GM12878 (cell line): Measurements from ENCODE around the gene MST1. TPM values are rescaled to one million over a fixed set of nuclear protein-coding genes. Genes with fewer than 3 reads are reported as not detected.

ENCODE experiments used
- ATAC-seq: fragments of 200-7000 bp; cut with Tn5 transposase; 3 replicates; pipeline ENCODE4 v1.9.1; 2020; ENCODE audit warnings: mild to moderate bottlenecking, moderate library complexity
- BruUV-seq: library from RNA; stranded (reverse); fragments of 400-500 nt; replicated peaks from 2 replicates; lab custom pipeline; 2021; lab: Mats Ljungman, UMichigan
- CTCF ChIA-PET: fragments of 300-600 bp; sonication (Branson Sonifier 250); formaldehyde crosslinking; extraction: SDS; loops from one replicate; lab custom pipeline; 2021; ENCODE audit warnings: inconsistent platforms; lab: Yijun Ruan, JAX
- POLR2A ChIA-PET: fragments of 350-600 bp; formaldehyde crosslinking; extraction: SDS; loops from one replicate; lab custom pipeline; 2021; ENCODE audit warnings: inconsistent platforms; lab: Charles Lee
- RAD21 ChIA-PET: fragments of 300-600 bp; sonication (Branson Sonifier 250); formaldehyde crosslinking; loops from one replicate; lab custom pipeline; 2023; ENCODE audit warnings: antibody characterized with exemption; ENCODE audit not compliant: unreplicated experiment; lab: Charles Lee
- SMC1A ChIA-PET: fragments of 300-600 bp; sonication (Branson Sonifier 250); formaldehyde crosslinking; loops from one replicate; lab custom pipeline; 2023; ENCODE audit not compliant: unreplicated experiment, uncharacterized antibody; lab: Charles Lee
- DNase-seq: peaks from one replicate; pipeline ENCODE4 v3.0.0-alpha.2; 2011; ENCODE audit warnings: low read depth, low spot score
- FAIRE-seq: peaks from 3 replicates; lab custom pipeline; 2011; peaks lifted over from hg19 to GRCh38; lab: Jason Lieb, UNC
- H2AFZ ChIP-seq: 2 replicates; pipeline ENCODE4 v1.6.0; 2011; ENCODE audit warnings: low read depth, low read length, control low read depth; ENCODE audit not compliant: control insufficient read depth
- H3K27ac ChIP-seq: 2 replicates; pipeline ENCODE4 v1.5.1; 2011; ENCODE audit warnings: control low read depth; ENCODE audit not compliant: control insufficient read depth, insufficient read depth
- H3K27me3 ChIP-seq, 2 experiments: replicated peaks in 1 of 2; 2 replicates each; pipeline versions ENCODE4 v1.6.0 to v1.6.1; 2011; ENCODE audit warnings: low read length in 1 of 2; ENCODE audit not compliant: control insufficient read depth in 2 of 2, insufficient read depth in 2 of 2
- H3K36me3 ChIP-seq, 2 experiments: 2 replicates each; pipeline ENCODE4 v1.5.1; 2011; ENCODE audit warnings: low read length in 1 of 2; ENCODE audit not compliant: control insufficient read depth in 2 of 2, insufficient read depth in 2 of 2
- H3K4me1 ChIP-seq: 2 replicates; pipeline ENCODE4 v1.6.1; 2011; ENCODE audit warnings: mild to moderate bottlenecking, low read length, moderate library complexity, mixed read lengths; ENCODE audit not compliant: control insufficient read depth, insufficient read depth
- H3K4me2 ChIP-seq: 2 replicates; pipeline ENCODE4 v1.6.0; 2011; ENCODE audit warnings: control low read depth; ENCODE audit not compliant: control insufficient read depth, insufficient read depth
- H3K4me3 ChIP-seq: fragments of 200-600 bp; sonication (generic); 2 replicates; pipeline ENCODE4 v1.5.1; 2016
- H3K79me2 ChIP-seq: 2 replicates; pipeline ENCODE4 v1.6.0; 2011; ENCODE audit warnings: low read length; ENCODE audit not compliant: control insufficient read depth, insufficient read depth
- H3K9ac ChIP-seq: 2 replicates; pipeline ENCODE4 v1.8.0; 2011; ENCODE audit warnings: low read length, control low read depth, mixed read lengths; ENCODE audit not compliant: control insufficient read depth, insufficient read depth
- H3K9me3 ChIP-seq: replicated peaks from 3 replicates; pipeline ENCODE4 v1.5.1; 2011; ENCODE audit warnings: mild to moderate bottlenecking, low read length; ENCODE audit not compliant: control insufficient read depth, insufficient read depth
- H4K20me1 ChIP-seq: 2 replicates; pipeline ENCODE4 v1.6.0; 2011; ENCODE audit not compliant: control insufficient read depth, insufficient read depth
- BCLAF1 ChIP-seq: fragments of 450-650 bp; IDR thresholded peaks from 2 replicates; pipeline ENCODE4 v1.6.1; 2017; ENCODE audit warnings: antibody characterized with exemption, mild to moderate bottlenecking, moderate library complexity
- BMI1 ChIP-seq: fragments of 450-650 bp; IDR thresholded peaks from 2 replicates; pipeline ENCODE4 v1.6.1; 2016; ENCODE audit warnings: mild to moderate bottlenecking, moderate library complexity, borderline replicate concordance
- CEBPB ChIP-seq, 2 experiments: fragments of 150-350 bp in 1 of 2; IDR thresholded peaks; 2 replicates each; pipeline ENCODE4 v1.6.1; 2012 to 2014; ENCODE audit warnings: low read depth in 2 of 2, low read length in 2 of 2, borderline replicate concordance in 1 of 2, inconsistent platforms in 1 of 2
- CREM ChIP-seq: IDR thresholded peaks from 2 replicates; pipeline ENCODE4 v1.6.1; 2014; ENCODE audit warnings: antibody characterized with exemption, low read depth
- IKZF2 ChIP-seq, 2 experiments: fragments of 450-650 bp; IDR thresholded peaks; 2 replicates each; pipeline ENCODE4 v1.6.1; 2017; ENCODE audit warnings: mild to moderate bottlenecking in 2 of 2, moderate library complexity in 2 of 2
- MLLT1 ChIP-seq: fragments of 450-650 bp; IDR thresholded peaks from 2 replicates; pipeline ENCODE4 v1.6.1; 2016; ENCODE audit warnings: mild to moderate bottlenecking
- PBX3 ChIP-seq: IDR thresholded peaks from 2 replicates; pipeline ENCODE4 v1.6.1; 2011; ENCODE audit warnings: mild to moderate bottlenecking, low read depth, low read length, moderate library complexity; ENCODE audit not compliant: insufficient replicate concordance
- YBX1 ChIP-seq: fragments of 450-650 bp; IDR thresholded peaks from 2 replicates; pipeline ENCODE4 v1.6.1; 2016; ENCODE audit warnings: antibody characterized with exemption
- ZNF687 ChIP-seq: fragments of 450-650 bp; IDR thresholded peaks from 2 replicates; pipeline ENCODE4 v1.6.1; 2017; ENCODE audit warnings: mild to moderate bottlenecking, moderate library complexity
- ZZZ3 ChIP-seq: IDR thresholded peaks from 2 replicates; pipeline ENCODE4 v1.6.1; 2011; ENCODE audit warnings: low read depth; ENCODE audit not compliant: control insufficient read depth, insufficient read length
- WGBS: methylation state at CpG from one replicate; pipeline ENCODE4 v1.1.6; 2016; ENCODE audit warnings: low lambda C conversion rate; ENCODE audit not compliant: insufficient replicate concordance, insufficient coverage; ENCODE audit errors: missing lambda C conversion rate; 5-methylcytosine and 5-hydroxymethylcytosine counted together
- in situ Hi-C: fragments of 300-500 bp; cut with MboI; formaldehyde crosslinking; loops from 9 replicates; pipeline ENCODE4 v1.14.3; 2018; ENCODE audit warnings: mixed read lengths
- intact Hi-C: fragments of 100-400 bp; cut with micrococcal nuclease; formaldehyde crosslinking; loops from one replicate; pipeline ENCODE4 v1.14.2; 2022; ENCODE audit not compliant: unreplicated experiment
- polyA plus RNA-seq, 11 experiments: library from polyadenylated mRNA; depleted of rRNA in 4 of 11; unstranded in 6 of 11; stranded (reverse) in 5 of 11; fragments of >200 nt; fragmentation: Nextera tagmentation in 4 of 11; fragmentation: Illumina TruSeq in 1 of 11; extraction: Ambion mirVana in 4 of 11; extraction: Trizol in 1 of 11; gene quantifications; 1 replicate in 1 of 11; 2 replicates in 10 of 11; pipeline versions ENCODE4 v1.2.1 to v1.2.3, GENCODE V29; 2011 to 2016; ENCODE audit warnings: inconsistent platforms in 2 of 11, missing spikeins in 2 of 11, low read depth in 1 of 11
- total RNA-seq, 4 experiments: library from RNA; depleted of rRNA in 3 of 4; stranded (reverse); fragments of >200 nt in 3 of 4; fragmentation: Illumina TruSeq in 1 of 4; extraction: Trizol in 1 of 4; gene quantifications; 2 replicates each; pipeline versions ENCODE4 v1.2.1 to v1.2.3, GENCODE V29; 2013 to 2021

Gene MST1
- total and polyA plus RNA-seq, 10 of the 15 experiments (the other 5 are each of a cell fraction or from before 2014, with no cell fraction given), result 1.2 to 25.5 (median 4.1) TPM

- H3K4me2 ChIP-seq, result no peak overlapping the region
- in situ Hi-C loops, result no loop called here
- WGBS, result 43% methylated on average over 21 of the region's 22 CpGs
- DNase-seq, result no peak
- H2AFZ ChIP-seq, result no peak overlapping the region
- H3K27ac ChIP-seq, result no peak overlapping the region
- FAIRE-seq, result no peak
- no peaks in the 10 kb centered on the region for H3K4me1 ChIP-seq
- no peak overlapping the region for H3K9ac ChIP-seq
- ChIA-PET POLR2A (no interaction called here), RAD21 (no interaction called here)
- no peak for ATAC-seq
- no peak overlapping the region for H3K4me3 ChIP-seq
- no peaks in the 10 kb centered on the region for H3K27me3 ChIP-seq
- TF ChIP-seq IKZF2 (IDR thresholded peaks at IDR 0.05) (no peak), ZNF687 (no peak), CEBPB (IDR thresholded peaks at IDR 0.05; ENCODE audit: borderline replicate concordance in 1 of 2, low read depth in 2 of 2, low read length in 2 of 2) (no peak), ZZZ3 (no peak), BMI1 (no peak), BCLAF1 (no peak), PBX3 (no peak), YBX1 (no peak), MLLT1 (no peak), CREM (no peak)
- TF ChIP-seq, all 136 proteins: peak for 0
- no peaks in the 10 kb centered on the region for H4K20me1 ChIP-seq
- no peaks in the 10 kb centered on the region for H3K36me3 ChIP-seq
- CTCF ChIA-PET, result no interaction called here
- intact Hi-C loops, result no loop called here
- no TSS peak for BruUV-seq
- H3K9me3 ChIP-seq, result no peaks in the 10 kb centered on the region
- H3K79me2 ChIP-seq, result no peaks in the 10 kb centered on the region
- SMC1A ChIA-PET, result no interaction called here
These were observed 27.3 kb downstream of the MST1 start for GRCh38 chr3:49662021-49662420.
